Panc1 (cell line): ENCODE data around the gene ATXN7L3. TPM values are rescaled to one million over a fixed set of nuclear protein-coding genes. Genes with fewer than 3 reads are reported as not detected.
A peak's percentile ranks its signal among the peaks of the same experiment; 100 is the strongest.

Source experiments
- ATAC-seq: fragments of 200-7000 bp; cut with Tn5 transposase; 2 replicates; pipeline ENCODE4 v1.9.1; 2020; ENCODE audit warnings: mild to moderate bottlenecking, moderate library complexity
- BruUV-seq: library from RNA; stranded (reverse); fragments of 400-500 nt; replicated peaks from 2 replicates; lab custom pipeline; 2021; lab: Mats Ljungman, UMichigan
- CTCF ChIA-PET: fragments of 300-600 bp; sonication (Branson Sonifier 250); formaldehyde crosslinking; loops from one replicate; lab custom pipeline; 2022; ENCODE audit warnings: antibody characterized with exemption; lab: Charles Lee
- POLR2A ChIA-PET: fragments of 300-600 bp; sonication (Branson Sonifier 250); formaldehyde crosslinking; loops from one replicate; lab custom pipeline; 2022; ENCODE audit warnings: antibody characterized with exemption; lab: Charles Lee
- DNase-seq: peaks from one replicate; pipeline ENCODE4 v3.0.0-alpha.2; 2010; ENCODE audit warnings: low read depth, low spot score
- H3K27ac ChIP-seq: 2 replicates; pipeline ENCODE4 v1.5.1; 2011; ENCODE audit warnings: mild to moderate bottlenecking, low read length, inconsistent platforms
- H3K27me3 ChIP-seq: fragments of 200-500 bp; sonication (Bioruptor generic); 2 replicates; pipeline ENCODE4 v1.6.0; 2014; ENCODE audit warnings: low read length, inconsistent platforms; ENCODE audit not compliant: control insufficient read depth, insufficient read depth
- H3K36me3 ChIP-seq: fragments of 200-500 bp; sonication (Bioruptor generic); 2 replicates; pipeline ENCODE4 v1.5.1; 2014; ENCODE audit warnings: inconsistent platforms, mild to moderate bottlenecking, low read length, moderate library complexity; ENCODE audit not compliant: control insufficient read depth, insufficient read depth
- H3K4me1 ChIP-seq: 2 replicates; pipeline ENCODE4 v1.5.1; 2011; ENCODE audit warnings: inconsistent platforms, mild to moderate bottlenecking, low read length, moderate library complexity; ENCODE audit not compliant: control insufficient read depth, insufficient read depth
- H3K4me3 ChIP-seq, 2 experiments: 2 replicates each; pipeline ENCODE4 v1.5.1; 2011 to 2012; ENCODE audit warnings: low read depth in 2 of 2, low read length in 2 of 2, mild to moderate bottlenecking in 2 of 2, inconsistent platforms in 1 of 2, moderate library complexity in 1 of 2
- H3K9me3 ChIP-seq: fragments of 200-500 bp; sonication (Bioruptor generic); 2 replicates; pipeline ENCODE4 v1.5.1; 2014; ENCODE audit warnings: low read depth, mild to moderate bottlenecking, inconsistent platforms, low read length, moderate library complexity; ENCODE audit not compliant: control insufficient read depth, insufficient read depth
- POLR2AphosphoS5 ChIP-seq: IDR thresholded peaks from 2 replicates; pipeline ENCODE4 v1.6.1; 2012; ENCODE audit warnings: mild to moderate bottlenecking, low read depth, low read length, moderate library complexity
- SIN3A ChIP-seq: IDR thresholded peaks from 2 replicates; pipeline ENCODE4 v1.6.1; 2012; ENCODE audit warnings: low read depth, mild to moderate bottlenecking, low read length, moderate library complexity, borderline replicate concordance; ENCODE audit not compliant: insufficient read depth
- TCF7L2 ChIP-seq: IDR thresholded peaks from 2 replicates; pipeline ENCODE4 v1.6.1; 2011; ENCODE audit warnings: mild to moderate bottlenecking, low read depth, low read length, inconsistent platforms
- in situ Hi-C: cut with HindIII; loops from 2 replicates; pipeline ENCODE4 v1.10.0; 2016; ENCODE audit warnings: low sequenced_read_pairs, low pct_unique_long_range_greater_than_20kb
- intact Hi-C: fragments of 100-400 bp; cut with micrococcal nuclease; formaldehyde crosslinking; loops from one replicate; pipeline ENCODE4 v1.10.0; 2022; ENCODE audit not compliant: unreplicated experiment
- total RNA-seq: library from RNA; stranded (reverse); gene quantifications from one replicate; pipeline ENCODE4 v1.2.1, GENCODE V29; 2021; ENCODE audit not compliant: unreplicated experiment
- TF ChIP-seq, protein P1 (sequence below), 2 experiments: IDR thresholded peaks; 2 replicates each; pipeline ENCODE4 v1.6.1; 2011 to 2012; ENCODE audit warnings: low read depth in 2 of 2, control low read depth in 1 of 2, low read length in 1 of 2, mild to moderate bottlenecking in 1 of 2, moderate library complexity in 1 of 2; ENCODE audit not compliant: insufficient read depth in 1 of 2
- TF ChIP-seq, protein P2 (sequence below): fragments of 450-650 bp; IDR thresholded peaks from 2 replicates; pipeline ENCODE4 v1.5.1; 2017; ENCODE audit warnings: mild to moderate bottlenecking

Gene ATXN7L3
- total RNA-seq, 1 experiment from 2014 or later = 69.8 TPM

DNA sequence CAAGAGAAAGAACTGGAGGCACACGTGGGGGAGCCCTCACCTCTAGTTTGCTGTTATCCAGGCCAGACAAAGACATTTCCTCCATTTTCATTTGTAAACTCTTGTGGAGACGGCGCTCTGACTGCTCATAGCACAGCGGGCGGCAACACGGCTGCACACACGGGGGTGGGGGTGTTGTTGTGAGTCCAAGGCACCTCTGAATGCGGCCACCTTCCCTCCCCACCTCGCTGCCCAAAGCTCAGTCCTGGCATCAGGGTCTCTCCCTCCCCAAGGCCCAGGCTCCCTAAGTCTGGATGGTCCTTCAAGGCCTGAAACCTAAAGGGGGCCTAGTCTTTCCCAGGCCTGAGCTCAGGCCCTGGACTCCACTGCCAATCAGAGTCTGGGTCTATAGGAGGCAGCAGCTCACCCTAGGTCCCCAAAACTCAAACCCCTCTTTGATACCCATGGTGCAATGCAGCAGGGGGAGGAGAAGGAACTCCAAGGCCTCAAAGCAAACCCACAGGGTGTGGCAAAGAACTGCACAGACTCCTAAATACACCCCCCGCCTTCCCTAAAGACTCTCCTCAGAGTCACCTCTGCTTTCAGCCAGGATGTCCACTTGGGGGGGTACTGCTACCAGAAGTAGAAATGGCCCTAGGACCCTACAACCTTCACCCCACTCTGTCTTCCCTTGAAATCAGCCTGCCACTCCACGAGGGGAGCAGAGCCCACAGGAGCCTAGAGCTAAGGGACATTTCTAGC lies 1.5 kb downstream of the ATXN7L3 start:
- ChIA-PET CTCF (interaction anchor here (0.6 kb wide), 1 partner anchor 20 kb away, joined by 5 read pairs; no protein-coding TSS in a partner anchor), POLR2A (no interaction called here)
- Histone ChIP-seq H3K4me3 (peak overlapping the region; percentile 70 to 75), H3K36me3 (no peaks in the 10 kb centered on the region; the same call in none of the 2 replicates), H3K4me1 (peaks cover 14% of the 10 kb centered on the region), H3K27me3 (no peaks in the 10 kb centered on the region), H3K27ac (peak overlapping the region; percentile 82), H3K9me3 (no peaks in the 10 kb centered on the region)
- in situ Hi-C loops (no loop called here), intact Hi-C loops (no loop called here)
- TF ChIP-seq TCF7L2 (no peak), SIN3A (no peak), POLR2AphosphoS5 (no peak)
- TF ChIP-seq, protein P1, sequence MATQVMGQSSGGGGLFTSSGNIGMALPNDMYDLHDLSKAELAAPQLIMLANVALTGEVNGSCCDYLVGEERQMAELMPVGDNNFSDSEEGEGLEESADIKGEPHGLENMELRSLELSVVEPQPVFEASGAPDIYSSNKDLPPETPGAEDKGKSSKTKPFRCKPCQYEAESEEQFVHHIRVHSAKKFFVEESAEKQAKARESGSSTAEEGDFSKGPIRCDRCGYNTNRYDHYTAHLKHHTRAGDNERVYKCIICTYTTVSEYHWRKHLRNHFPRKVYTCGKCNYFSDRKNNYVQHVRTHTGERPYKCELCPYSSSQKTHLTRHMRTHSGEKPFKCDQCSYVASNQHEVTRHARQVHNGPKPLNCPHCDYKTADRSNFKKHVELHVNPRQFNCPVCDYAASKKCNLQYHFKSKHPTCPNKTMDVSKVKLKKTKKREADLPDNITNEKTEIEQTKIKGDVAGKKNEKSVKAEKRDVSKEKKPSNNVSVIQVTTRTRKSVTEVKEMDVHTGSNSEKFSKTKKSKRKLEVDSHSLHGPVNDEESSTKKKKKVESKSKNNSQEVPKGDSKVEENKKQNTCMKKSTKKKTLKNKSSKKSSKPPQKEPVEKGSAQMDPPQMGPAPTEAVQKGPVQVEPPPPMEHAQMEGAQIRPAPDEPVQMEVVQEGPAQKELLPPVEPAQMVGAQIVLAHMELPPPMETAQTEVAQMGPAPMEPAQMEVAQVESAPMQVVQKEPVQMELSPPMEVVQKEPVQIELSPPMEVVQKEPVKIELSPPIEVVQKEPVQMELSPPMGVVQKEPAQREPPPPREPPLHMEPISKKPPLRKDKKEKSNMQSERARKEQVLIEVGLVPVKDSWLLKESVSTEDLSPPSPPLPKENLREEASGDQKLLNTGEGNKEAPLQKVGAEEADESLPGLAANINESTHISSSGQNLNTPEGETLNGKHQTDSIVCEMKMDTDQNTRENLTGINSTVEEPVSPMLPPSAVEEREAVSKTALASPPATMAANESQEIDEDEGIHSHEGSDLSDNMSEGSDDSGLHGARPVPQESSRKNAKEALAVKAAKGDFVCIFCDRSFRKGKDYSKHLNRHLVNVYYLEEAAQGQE (IDR thresholded peaks at IDR 0.05; ENCODE audit: insufficient read depth in 1 of 2, low read depth in 2 of 2, low read length in 1 of 2) = no peak
- TF ChIP-seq, protein P2, sequence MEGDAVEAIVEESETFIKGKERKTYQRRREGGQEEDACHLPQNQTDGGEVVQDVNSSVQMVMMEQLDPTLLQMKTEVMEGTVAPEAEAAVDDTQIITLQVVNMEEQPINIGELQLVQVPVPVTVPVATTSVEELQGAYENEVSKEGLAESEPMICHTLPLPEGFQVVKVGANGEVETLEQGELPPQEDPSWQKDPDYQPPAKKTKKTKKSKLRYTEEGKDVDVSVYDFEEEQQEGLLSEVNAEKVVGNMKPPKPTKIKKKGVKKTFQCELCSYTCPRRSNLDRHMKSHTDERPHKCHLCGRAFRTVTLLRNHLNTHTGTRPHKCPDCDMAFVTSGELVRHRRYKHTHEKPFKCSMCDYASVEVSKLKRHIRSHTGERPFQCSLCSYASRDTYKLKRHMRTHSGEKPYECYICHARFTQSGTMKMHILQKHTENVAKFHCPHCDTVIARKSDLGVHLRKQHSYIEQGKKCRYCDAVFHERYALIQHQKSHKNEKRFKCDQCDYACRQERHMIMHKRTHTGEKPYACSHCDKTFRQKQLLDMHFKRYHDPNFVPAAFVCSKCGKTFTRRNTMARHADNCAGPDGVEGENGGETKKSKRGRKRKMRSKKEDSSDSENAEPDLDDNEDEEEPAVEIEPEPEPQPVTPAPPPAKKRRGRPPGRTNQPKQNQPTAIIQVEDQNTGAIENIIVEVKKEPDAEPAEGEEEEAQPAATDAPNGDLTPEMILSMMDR = no peak
- DNase-seq (no peak), ATAC-seq (no peak)
- BruUV-seq = no TSS peak

DNA sequence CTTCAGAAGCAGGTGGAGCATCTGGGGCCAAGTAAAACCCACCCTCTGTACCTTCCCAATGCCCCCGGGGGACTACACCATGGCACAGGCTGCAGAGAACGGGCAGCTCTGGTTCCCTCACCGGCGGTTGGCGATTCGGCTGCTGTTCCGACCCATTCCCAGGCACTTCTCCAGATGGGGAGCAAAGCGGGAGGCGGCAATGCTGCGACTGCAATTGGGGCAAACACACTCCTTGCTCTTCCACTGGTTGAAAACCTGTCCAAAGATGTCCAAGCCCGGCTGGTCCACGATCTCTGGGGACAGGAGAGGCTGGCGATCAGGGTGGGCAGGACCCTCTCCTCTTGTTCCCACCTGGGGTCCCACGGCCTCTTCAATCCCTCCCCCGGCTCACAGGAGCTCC lies 2.6 kb downstream of the ATXN7L3 start:
- in situ Hi-C loops (no loop called here), intact Hi-C loops (no loop called here)
- ATAC-seq (no peak), DNase-seq (no peak)
- ChIA-PET POLR2A (no interaction called here), CTCF (no interaction called here)
- no peak overlapping the region for H3K27ac ChIP-seq
- BruUV-seq = no TSS peak
- H3K27me3 ChIP-seq = no peaks in the 10 kb centered on the region
- H3K36me3 ChIP-seq = no peaks in the 10 kb centered on the region; the same call in none of the 2 replicates
- H3K4me1 ChIP-seq = peaks cover 19% of the 10 kb centered on the region
- H3K4me3 ChIP-seq = no peak overlapping the region
- H3K9me3 ChIP-seq = no peaks in the 10 kb centered on the region
- no peak for TF ChIP-seq TCF7L2
